GM12801 (cell line): Measurements from ENCODE around the gene DLG2.

Experiments used
- TF ChIP-seq, protein P1 (sequence below): IDR thresholded peaks from one replicate; pipeline ENCODE4 v1.5.1; 2011; ENCODE audit warnings: control low read depth; ENCODE audit not compliant: insufficient read length; ENCODE audit errors: extremely low read depth

The DLG2 gene

DNA sequence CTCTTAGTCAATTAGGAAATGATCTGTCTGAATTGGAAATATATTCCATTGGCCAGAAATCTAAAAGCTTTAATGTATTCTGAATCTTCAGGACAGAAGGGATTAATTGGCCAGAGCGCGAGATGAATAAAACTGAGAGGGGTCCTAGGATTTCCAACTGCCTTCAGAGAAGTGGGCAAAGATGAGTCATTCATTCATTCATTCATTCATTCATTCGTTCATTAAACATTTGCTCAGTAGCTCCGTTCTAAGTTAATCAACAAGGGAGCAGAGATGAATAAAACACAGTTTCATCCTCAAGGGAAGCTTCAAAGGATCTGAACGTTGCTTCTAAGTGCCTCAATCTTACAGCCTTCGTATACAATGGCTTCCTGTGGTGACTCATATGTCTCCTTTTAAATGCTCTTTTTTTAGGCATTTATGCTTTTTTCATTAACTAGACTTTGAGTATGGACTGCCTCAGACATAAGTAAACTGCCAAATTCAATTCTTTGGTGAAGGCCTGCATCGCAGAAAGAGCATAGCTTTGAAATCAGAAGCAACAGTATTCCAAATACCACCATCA, 1803.6 kb downstream of the DLG2 start:
- TF ChIP-seq, protein P1, sequence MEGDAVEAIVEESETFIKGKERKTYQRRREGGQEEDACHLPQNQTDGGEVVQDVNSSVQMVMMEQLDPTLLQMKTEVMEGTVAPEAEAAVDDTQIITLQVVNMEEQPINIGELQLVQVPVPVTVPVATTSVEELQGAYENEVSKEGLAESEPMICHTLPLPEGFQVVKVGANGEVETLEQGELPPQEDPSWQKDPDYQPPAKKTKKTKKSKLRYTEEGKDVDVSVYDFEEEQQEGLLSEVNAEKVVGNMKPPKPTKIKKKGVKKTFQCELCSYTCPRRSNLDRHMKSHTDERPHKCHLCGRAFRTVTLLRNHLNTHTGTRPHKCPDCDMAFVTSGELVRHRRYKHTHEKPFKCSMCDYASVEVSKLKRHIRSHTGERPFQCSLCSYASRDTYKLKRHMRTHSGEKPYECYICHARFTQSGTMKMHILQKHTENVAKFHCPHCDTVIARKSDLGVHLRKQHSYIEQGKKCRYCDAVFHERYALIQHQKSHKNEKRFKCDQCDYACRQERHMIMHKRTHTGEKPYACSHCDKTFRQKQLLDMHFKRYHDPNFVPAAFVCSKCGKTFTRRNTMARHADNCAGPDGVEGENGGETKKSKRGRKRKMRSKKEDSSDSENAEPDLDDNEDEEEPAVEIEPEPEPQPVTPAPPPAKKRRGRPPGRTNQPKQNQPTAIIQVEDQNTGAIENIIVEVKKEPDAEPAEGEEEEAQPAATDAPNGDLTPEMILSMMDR: no peak

DNA sequence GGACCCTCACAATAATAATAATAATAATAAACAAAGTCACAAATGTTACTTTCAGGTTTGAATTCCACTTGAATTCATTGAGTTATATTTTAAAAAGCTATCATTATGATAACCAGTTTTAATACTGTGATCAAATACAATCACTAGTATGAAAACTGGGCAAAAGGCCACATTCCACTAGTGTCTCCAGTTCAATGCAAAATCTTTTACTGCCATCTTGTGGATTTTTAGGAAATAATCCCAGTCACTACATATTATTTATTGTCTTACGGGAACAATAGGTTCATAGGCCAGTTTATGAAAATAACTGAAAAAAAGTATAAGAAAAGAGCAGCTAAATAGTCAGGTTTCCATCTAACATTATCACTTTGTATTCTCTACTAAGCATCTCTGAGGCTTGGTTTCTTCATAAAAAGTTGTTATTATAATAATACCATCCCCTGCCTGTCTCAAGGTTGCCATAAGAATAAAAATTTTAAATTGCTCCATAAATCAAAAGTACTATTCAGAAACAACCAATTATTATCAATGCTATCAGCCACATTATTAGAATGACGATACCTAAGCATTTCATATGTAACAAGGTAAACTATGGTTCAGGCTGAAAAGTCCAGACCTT, 1807.1 kb downstream of the DLG2 start:
- TF ChIP-seq, protein P1: no peak

DNA sequence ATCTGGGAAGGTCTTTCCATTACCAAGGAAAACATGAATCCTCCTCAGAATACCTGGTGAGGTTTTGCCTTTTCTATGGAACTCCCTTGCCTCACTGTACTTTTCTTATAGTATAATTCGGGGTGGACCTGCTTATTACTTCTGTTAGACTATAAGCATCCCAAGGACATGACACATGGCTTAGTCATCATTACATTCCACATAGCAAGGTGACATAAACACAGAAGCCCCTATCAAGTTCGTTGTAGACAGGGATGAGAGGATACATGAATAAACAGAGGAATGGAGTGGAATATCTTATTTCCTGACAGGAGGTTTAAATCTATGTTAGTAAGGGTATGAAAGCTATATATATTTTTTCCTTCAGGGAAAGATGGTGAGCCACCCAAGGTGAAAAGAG, 1808.8 kb downstream of the DLG2 start:
- TF ChIP-seq, protein P1: no peak

DNA sequence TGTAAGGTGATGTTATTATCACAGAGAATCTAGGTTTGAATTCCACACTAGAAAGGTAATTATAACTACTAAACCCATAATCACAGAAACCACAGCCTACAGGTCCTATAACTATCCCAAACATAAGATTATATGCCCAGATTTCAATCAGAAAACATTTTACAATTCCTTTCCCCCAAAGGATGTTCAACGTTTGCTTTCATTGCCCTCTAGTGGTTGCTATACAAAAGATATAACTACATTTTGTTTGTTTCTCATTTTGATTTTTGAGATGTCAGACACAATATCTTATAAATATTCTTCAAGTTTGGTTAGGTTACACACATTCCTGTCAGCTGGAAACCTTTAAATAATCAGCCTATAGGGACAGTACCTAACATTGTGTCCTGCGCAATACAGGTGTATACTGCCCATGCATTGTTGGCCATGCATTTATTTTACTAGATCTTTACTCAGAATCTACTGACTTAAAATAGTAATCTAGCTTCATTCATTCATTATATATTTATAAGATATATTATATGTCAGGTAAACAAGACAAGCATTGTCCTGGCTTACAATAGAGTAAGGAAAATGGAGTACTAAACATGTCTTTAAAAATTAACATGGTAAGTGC, 1810.5 kb downstream of the DLG2 start:
- TF ChIP-seq, protein P1: no peak

DNA sequence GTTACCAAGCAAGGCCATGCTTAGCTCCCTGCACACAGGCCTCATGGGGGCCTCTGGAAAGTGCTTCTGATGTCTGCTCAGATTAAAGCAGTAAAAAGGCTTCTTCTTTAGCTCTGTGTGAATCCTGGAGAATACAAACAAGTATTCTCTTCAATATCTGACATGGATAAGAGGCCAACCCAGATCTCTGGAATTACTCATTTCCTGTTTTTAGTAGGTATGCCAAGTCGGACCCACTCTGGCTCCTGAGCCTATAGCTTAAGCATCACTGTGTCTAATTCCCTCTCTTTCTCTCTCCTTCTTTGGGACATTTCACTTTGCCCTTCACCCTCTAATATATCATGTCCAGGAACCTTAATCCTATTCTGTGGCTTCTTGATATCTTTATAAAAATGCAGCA, 1811.4 kb downstream of the DLG2 start:
- TF ChIP-seq, protein P1: no peak

DNA sequence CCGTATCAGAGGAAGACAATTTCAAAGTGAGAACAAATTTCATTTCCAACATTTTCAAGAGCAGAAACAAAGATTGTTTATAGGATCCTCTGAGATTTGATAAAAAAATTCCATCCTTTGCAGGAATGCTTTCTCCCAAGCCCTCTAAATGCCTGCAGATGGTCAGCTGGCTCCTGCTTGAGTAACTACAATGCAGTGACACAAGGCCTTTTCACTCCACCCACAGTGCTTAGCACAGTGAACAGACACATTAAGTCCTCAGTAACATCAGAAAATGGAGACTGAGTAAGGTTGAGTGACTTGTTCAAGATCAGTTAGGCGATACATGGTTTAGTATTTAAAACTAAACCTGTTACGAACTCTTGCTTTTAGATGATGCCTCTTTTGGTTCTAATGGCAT, 1813.8 kb downstream of the DLG2 start:
- TF ChIP-seq, protein P1: no peak

DNA sequence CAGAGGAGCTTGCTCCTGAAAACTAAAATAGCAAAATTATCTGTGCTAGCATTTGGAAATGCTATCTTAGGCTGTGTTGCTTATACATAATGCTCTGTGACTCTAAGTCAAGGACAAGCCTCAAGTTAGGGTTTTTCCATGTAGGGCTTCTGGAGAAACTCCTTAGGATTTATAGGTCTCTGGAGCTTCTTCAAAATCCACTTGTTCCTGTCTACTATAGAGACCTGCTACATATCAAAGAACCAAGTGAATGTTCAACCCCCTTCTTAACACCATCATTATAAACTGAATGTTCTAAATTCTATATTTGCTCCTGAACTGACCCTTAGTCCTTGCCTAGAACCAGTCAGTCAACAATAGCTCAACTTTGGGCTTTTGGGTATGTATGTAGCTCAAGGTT, 1817.9 kb downstream of the DLG2 start:
- TF ChIP-seq, protein P1: no peak
